ENCODE data around the gene LPO.

LPO gene

DNA sequence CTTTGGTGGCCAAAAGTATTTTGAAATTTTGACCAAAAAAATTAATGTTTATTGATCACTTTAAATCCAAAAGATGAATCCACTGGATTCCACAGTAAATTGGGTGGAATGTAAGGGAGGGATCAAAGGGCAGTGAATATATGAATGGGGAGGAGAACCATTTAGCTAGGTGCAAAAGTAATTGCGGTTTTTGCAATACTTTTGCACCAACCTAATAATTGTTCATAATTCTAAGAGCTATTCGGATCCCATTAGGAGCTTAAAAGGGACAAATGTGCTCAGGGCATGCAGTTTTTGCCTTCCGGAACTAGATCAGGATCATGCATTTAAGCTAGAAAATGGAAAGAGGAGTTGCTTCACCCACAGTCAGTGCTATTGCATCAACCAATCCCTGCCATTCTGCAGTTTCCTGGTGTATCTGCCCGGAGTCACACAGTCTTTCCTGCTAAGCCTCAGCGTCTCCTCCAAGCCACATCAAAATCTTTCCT is at the start of gene LPO:
Gene LPO, plus strand, starts transcription at position 438 of the 488 bp plus-strand sequence. CDS start 4,396 bp downstream, outside the sequence.
- Mint-ChIP-seq H3K27ac (no peak within 1 kb of the TSS), H3K4me3 (no peak within 1 kb of the TSS), H3K36me3 (ENCODE audit: low read depth) (no peaks in the 10 kb centered on the region), H3K4me1 (ENCODE audit: low read depth) (peaks cover 8% of the 10 kb centered on the region), H3K9me3 (no peaks in the 10 kb centered on the region), H3K27me3 (peaks cover 57% of the 10 kb centered on the region)

DNA sequence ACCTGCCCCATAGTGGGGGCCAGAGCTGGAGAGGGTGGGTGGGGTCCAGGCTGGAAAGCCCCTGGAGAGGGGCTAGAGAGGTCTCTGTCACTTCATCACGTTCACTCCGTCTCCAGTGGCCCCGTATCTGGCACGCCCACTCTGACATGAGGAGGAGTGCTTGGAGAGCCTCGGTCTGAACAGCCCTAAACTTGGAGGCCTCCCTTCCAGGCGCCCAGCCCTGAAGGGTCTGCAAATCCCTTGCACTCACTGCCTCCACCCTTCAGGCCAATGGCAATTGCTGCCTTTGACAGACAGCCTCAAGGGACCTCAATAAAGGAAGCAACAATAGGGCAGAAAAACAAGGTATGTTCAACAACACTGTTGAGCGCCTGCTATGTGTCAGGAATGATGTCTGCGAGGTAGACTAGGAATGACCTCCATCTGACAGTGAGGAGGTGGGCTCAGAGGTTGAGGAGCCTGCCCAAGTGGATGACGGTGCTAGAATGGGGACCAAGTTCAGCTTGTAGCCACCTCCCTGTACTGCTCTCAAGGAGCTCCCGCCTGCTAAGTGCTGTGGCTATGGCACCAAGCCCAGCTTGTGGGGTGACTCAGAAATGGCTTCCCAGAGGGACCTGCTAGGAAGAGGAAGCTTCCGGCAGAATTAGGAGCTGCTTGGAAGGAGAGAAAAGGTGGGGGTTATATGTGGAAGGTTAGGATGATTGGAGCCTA is 48.8 kb upstream of the LPO start:
- H3K27ac Mint-ChIP-seq, result peak overlapping the region; percentile 45

DNA sequence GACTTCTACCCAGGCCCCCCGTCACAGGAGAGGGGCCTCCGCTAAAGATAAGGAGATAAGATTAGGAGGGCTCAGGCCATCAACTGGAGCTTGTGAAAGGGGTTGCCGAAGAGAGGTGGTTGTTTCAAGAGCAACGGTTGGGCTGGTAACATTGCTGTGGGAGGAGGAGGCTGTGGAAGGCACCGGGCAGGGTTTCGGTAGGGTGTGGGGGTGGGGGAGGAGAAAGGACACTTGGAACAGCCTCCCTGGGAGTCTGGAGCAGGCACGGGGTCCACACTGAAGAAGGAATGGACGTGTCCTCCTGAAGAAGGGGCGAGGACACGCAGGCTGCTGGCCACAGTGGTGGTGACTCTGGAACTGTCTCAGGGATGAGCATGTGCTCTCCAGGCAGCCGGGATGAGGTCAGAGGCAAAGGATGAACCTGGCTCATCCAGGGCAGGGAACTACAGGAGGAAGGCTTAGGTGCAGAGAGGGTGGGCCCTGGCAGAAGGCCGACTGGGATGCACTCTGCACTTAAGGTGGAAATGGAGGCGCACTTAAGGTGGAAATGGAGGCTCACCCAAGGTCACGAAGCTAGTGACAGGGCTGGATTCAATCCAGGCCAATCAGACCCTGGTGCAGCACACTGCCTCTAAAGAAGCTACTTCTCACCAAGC is 47.0 kb upstream of the LPO start:
- H3K27me3 Mint-ChIP-seq, result peaks cover 6% of the 10 kb centered on the region
- no peak overlapping the region for H3K27ac Mint-ChIP-seq
- H3K36me3 Mint-ChIP-seq (ENCODE audit: low read depth), result no peaks in the 10 kb centered on the region

More for the DNA sequence above, 48.8 kb upstream of the LPO start:
- peaks cover 6% of the 10 kb centered on the region for H3K27me3 Mint-ChIP-seq
- H3K36me3 Mint-ChIP-seq (ENCODE audit: low read depth), result no peaks in the 10 kb centered on the region
- no peak overlapping the region for H3K4me3 Mint-ChIP-seq
- H3K4me1 Mint-ChIP-seq (ENCODE audit: low read depth), result no peaks in the 10 kb centered on the region
- no peaks in the 10 kb centered on the region for H3K9me3 Mint-ChIP-seq

DNA sequence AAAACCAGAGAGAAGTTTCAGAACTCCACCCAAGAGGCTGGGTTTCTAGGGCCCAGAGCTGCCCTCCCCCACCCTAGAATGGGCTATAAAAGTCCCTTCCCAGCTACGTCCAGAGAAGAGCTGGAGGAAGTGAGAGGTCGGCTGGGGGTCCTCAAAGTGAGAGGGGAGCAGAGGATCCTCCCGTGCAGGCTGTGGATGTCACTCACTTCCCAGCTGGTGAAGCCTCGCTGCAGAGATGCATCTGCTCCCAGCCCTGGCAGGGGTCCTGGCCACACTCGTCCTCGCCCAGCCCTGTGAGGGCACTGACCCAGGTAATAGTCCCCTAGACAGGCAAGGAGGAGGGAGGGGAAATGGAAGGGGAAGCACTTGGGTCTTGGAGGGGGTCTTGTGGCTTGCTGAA is 45.8 kb upstream of the LPO start, which contains the start of gene EPX:
Gene EPX, plus strand, starts transcription at position 115 of the 400 bp plus-strand sequence. Its CDS starts 121 bp downstream, at position 236.
- Mint-ChIP-seq H3K4me3 (no peak within 1 kb of the TSS), H3K4me1 (ENCODE audit: low read depth) (no peaks in the 10 kb centered on the region), H3K36me3 (ENCODE audit: low read depth) (no peaks in the 10 kb centered on the region), H3K9me3 (no peaks in the 10 kb centered on the region), H3K27me3 (peaks cover 6% of the 10 kb centered on the region), H3K27ac (no peak within 1 kb of the TSS)

More for the DNA sequence above, 47.0 kb upstream of the LPO start:
- Mint-ChIP-seq H3K4me1 (ENCODE audit: low read depth) (no peaks in the 10 kb centered on the region), H3K4me3 (no peak overlapping the region), H3K9me3 (no peaks in the 10 kb centered on the region)

DNA sequence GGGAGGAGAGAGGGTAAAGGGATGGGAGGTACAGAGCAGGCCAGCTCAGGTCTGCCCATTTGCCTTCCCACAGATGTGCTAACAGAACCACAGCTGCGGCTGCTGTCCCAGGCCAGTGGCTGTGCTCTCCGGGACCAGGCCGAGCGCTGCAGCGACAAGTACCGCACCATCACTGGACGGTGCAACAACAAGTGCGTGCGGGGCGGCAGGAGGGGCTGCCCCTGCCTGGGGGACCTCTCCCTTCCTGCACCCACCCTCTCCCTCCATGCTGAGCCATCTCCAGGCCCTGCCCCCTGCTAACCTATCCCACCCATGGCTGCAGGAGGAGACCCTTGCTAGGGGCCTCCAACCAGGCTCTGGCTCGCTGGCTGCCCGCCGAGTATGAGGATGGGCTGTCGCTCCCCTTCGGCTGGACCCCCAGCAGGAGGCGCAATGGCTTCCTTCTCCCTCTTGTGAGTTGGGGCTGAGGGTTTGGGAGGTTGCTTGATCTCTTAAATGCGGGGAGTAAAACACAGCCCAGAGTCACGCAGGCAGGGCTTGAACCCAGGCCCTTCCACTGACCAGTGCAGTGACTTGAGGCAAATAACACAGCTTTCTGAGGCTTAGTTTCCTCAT is 44.6 kb upstream of the LPO start:
- Mint-ChIP-seq H3K27me3 (peaks cover 12% of the 10 kb centered on the region), H3K9me3 (no peaks in the 10 kb centered on the region), H3K27ac (no peak overlapping the region), H3K36me3 (ENCODE audit: low read depth) (no peaks in the 10 kb centered on the region), H3K4me3 (no peak overlapping the region), H3K4me1 (ENCODE audit: low read depth) (no peaks in the 10 kb centered on the region)

DNA sequence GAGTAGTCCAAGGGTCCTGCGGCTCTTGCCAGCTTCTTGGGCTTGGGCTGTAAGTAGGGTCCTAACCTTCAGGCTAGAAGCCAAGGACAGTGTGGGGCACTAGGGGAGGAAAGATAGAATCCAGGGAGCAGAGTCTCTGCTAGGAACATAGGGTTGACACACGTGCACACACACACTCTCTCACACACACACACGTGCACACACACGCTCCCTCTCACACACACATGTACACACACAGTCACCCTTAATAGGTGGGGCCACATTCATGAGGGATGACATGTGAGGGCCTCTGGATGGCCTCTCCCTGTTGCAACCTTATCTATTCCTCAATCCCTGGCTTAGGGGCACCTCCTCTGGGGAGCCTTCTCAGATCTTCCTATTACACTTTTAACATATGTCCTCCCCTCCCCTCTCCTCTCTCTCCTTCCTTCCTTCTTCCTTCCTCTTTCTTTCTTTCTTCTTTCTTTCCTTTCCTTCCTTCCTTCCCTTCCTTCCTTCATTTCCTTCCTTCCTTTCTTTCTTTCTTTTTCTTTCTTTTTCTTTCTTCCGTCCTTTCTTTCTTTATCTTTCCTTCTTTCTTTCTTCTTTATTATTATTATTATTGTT is 42.8 kb upstream of the LPO start:
- Mint-ChIP-seq H3K27me3 (peaks cover 10% of the 10 kb centered on the region), H3K36me3 (ENCODE audit: low read depth) (no peaks in the 10 kb centered on the region), H3K4me3 (no peak overlapping the region), H3K27ac (no peak overlapping the region), H3K4me1 (ENCODE audit: low read depth) (no peaks in the 10 kb centered on the region), H3K9me3 (no peaks in the 10 kb centered on the region)

DNA sequence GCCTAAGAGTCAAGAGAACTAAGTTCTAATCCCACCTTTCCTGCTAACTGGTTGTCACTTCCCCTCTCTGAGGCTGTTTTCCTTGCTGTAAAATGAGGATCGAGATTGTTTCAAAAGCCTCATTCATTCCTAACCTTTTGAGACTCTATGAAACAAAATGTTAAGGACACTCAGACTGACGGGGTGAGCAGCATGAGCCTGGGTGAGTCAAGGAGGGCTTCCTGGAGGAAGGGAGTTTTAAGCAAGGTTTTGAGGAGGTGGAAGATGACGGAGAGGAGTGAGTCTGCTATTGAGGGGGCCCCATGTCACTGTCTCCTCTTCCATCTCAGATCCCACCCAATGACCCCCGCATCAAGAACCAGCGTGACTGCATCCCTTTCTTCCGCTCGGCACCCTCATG is 41.8 kb upstream of the LPO start:
- Mint-ChIP-seq H3K9me3 (no peaks in the 10 kb centered on the region), H3K27me3 (peaks cover 10% of the 10 kb centered on the region), H3K27ac (no peak overlapping the region), H3K36me3 (ENCODE audit: low read depth) (no peaks in the 10 kb centered on the region), H3K4me1 (ENCODE audit: low read depth) (no peaks in the 10 kb centered on the region), H3K4me3 (no peak overlapping the region)

DNA sequence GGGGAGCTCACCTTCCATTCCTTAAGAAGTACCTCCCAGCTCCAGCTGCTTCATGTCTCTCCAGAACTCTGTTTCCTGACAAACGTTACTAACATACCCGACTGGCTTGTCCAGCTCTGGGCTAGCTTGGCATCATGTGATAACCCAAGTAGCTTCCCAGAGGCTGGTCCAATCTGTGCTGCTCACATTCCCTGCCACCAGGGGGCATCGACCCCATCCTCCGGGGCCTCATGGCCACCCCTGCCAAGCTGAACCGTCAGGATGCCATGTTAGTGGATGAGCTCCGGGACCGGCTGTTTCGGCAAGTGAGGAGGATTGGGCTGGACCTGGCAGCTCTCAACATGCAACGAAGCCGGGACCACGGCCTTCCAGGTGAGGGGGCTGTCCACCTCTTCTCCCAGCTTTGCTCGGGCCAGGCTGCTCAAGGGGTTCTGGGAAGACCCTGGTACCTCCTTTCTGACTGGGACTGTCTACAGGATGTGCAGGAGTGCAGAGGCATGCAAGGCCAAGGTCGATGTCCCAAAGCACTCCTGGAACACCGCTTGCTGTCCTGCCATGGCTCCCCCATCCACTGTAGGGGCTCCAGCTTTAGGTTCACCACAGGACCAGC is 38.3 kb upstream of the LPO start:
- Mint-ChIP-seq H3K27ac (no peak overlapping the region), H3K9me3 (no peaks in the 10 kb centered on the region), H3K4me1 (ENCODE audit: low read depth) (no peaks in the 10 kb centered on the region), H3K4me3 (no peak overlapping the region), H3K36me3 (ENCODE audit: low read depth) (no peaks in the 10 kb centered on the region), H3K27me3 (peaks cover 10% of the 10 kb centered on the region)

DNA sequence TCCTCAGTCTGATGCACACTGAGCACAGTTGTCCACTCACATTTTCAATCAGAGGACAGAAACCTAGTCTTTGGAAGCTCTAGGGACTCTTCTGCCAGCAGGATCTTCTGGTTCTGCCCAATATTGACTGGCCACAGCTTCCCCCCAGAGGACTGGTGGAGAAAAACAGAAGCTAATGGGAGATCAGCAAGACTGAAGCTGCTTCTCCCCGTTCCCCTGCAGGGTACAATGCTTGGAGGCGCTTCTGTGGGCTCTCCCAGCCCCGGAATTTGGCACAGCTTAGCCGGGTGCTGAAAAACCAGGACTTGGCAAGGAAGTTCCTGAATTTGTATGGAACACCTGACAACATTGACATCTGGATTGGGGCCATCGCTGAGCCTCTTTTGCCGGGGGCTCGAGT is 35.5 kb upstream of the LPO start:
- no peak overlapping the region for H3K27ac Mint-ChIP-seq
- no peaks in the 10 kb centered on the region for H3K9me3 Mint-ChIP-seq
- no peak overlapping the region for H3K4me3 Mint-ChIP-seq
- H3K27me3 Mint-ChIP-seq, result peaks cover 10% of the 10 kb centered on the region
- no peaks in the 10 kb centered on the region for H3K36me3 Mint-ChIP-seq (ENCODE audit: low read depth)
- no peaks in the 10 kb centered on the region for H3K4me1 Mint-ChIP-seq (ENCODE audit: low read depth)

DNA sequence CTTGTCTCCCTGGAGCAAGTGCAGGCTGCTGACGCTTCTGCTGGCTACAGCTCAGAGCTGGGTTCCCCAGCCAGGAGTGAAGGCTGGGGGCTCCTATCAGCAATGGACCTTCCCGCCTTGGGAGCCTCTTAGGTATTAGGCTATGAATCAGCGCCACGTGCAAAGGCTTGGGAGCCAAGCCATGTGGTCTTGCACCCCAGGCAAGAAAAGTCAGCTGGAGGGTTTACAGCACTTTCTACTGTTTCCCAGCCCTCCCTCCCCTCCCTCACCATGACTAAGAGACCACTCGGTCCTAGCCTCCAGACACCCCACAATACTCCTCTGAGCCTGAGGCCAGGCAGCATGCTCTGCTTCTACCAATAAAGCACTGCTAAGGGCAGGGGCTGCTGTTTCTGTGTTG is 33.6 kb upstream of the LPO start:
- Mint-ChIP-seq H3K9me3 (no peaks in the 10 kb centered on the region), H3K27ac (no peak overlapping the region), H3K4me1 (ENCODE audit: low read depth) (no peaks in the 10 kb centered on the region), H3K4me3 (no peak overlapping the region), H3K27me3 (peaks cover 3% of the 10 kb centered on the region), H3K36me3 (ENCODE audit: low read depth) (peaks cover 9% of the 10 kb centered on the region)

DNA sequence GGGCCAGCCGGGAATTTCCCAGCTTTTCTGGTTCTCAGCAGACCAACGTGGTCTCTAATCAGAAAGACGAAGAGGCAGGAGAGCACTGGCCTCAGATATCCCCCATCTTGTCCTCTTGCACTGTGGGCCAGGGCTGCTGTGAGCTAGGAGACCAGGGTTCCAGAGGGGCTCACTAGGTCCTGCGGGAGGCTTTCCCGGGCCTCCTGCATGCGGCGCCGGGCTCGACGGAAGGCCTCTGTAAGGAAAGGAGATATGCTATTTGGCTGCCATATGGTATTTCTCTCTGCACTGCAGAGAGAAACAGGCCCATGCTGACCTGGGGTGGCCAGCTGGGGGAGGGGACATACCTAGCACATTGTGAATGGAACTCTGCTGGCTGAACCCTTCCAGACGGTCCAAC is 32.4 kb upstream of the LPO start:
- H3K27me3 Mint-ChIP-seq, result no peaks in the 10 kb centered on the region
- peaks cover 18% of the 10 kb centered on the region for H3K36me3 Mint-ChIP-seq (ENCODE audit: low read depth)
- no peaks in the 10 kb centered on the region for H3K9me3 Mint-ChIP-seq
- no peak overlapping the region for H3K4me3 Mint-ChIP-seq
- no peak overlapping the region for H3K27ac Mint-ChIP-seq
- H3K4me1 Mint-ChIP-seq (ENCODE audit: low read depth), result no peaks in the 10 kb centered on the region

DNA sequence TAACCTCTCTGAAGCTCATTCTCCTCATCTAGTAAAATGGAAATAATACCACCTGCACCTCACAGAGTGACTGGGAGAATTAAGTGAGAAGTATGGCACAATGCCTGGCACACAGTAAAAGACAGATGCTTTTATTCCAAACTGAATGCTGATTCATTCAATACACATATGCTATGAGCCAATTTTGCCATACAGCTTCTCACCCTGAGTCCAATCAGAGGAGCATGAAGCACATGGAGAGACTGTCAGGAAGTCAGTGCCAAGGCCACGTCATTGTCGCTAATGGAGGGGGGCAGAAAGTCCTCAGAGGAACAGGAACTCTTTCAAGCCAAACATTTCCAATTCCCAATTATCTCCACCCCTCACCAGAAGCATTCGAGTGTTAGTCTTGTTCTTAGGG is 30.9 kb upstream of the LPO start:
- Mint-ChIP-seq H3K27me3 (no peaks in the 10 kb centered on the region), H3K36me3 (ENCODE audit: low read depth) (peaks cover 28% of the 10 kb centered on the region), H3K9me3 (no peaks in the 10 kb centered on the region), H3K27ac (no peak overlapping the region), H3K4me3 (no peak overlapping the region), H3K4me1 (ENCODE audit: low read depth) (no peaks in the 10 kb centered on the region)

DNA sequence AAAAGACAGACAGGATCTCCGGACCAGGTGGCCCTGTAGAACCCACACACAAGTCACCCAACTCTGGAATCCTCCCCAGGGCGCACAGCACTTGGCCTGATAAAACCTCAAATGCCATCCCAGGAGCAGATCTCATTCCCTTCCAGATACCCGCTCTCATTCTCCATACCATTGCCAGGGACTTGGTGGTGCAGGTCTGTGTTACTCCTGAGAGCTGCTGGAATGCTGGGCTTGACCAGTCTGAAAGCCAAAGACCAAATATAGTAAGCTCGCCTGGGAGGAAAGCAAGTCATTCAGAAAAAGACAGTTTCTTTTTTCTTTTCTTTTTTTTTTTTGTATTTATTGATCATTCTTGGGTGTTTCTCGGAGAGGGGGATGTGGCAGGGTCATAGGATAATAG is 30.0 kb upstream of the LPO start:
- Mint-ChIP-seq H3K27me3 (no peaks in the 10 kb centered on the region), H3K4me3 (no peak overlapping the region), H3K27ac (no peak overlapping the region), H3K9me3 (no peaks in the 10 kb centered on the region), H3K4me1 (ENCODE audit: low read depth) (no peaks in the 10 kb centered on the region), H3K36me3 (ENCODE audit: low read depth) (peaks cover 34% of the 10 kb centered on the region)

DNA sequence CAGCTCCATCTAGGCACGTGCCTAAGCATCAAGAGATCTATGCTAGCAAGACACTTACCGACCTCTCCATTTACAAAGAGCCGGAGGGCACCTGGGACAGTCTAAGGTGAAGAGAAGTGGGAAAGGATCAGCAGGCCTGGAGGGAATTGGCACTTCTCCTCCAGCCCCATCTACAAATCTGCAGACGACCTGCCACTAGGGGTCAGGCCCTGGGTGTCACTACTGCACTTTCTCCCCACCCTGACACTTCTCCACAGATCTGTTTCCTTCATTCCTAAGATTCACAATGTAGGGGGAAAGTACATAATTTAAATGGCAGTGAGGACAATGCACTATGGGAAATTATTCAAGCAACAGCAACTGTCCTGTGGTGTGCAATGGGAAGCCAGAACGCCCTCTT is 27.5 kb upstream of the LPO start:
- Mint-ChIP-seq H3K27me3 (no peaks in the 10 kb centered on the region), H3K4me1 (ENCODE audit: low read depth) (no peaks in the 10 kb centered on the region), H3K36me3 (ENCODE audit: low read depth) (peaks cover 43% of the 10 kb centered on the region), H3K27ac (no peak overlapping the region), H3K9me3 (no peaks in the 10 kb centered on the region), H3K4me3 (no peak overlapping the region)

DNA sequence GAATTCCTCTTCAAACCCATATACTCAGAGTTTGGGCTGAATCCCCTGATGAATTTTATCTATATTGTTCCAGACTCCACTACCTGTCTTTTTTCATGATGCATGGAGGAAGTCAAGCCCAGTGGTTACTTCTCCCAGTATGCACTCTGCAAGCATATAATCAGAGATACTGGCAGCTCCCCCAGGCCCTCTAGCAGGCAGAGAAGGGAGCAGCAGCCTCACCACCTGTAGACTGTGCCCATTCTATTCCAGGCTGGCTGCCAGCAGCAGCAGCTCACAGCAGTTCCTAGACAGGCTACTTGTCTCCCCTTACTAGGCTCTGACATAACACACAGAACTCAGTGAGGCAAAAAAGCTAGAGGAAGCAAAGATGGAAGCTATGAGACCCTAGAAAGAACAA is 22.7 kb upstream of the LPO start:
- Mint-ChIP-seq H3K27ac (no peak overlapping the region), H3K36me3 (ENCODE audit: low read depth) (peaks cover 27% of the 10 kb centered on the region), H3K9me3 (no peaks in the 10 kb centered on the region), H3K4me1 (ENCODE audit: low read depth) (peaks cover 22% of the 10 kb centered on the region), H3K4me3 (no peak overlapping the region), H3K27me3 (no peaks in the 10 kb centered on the region)
